GM12878 (cell line): ENCODE data around the gene CIPC. TPM values are rescaled to one million over a fixed set of nuclear protein-coding genes. Genes with fewer than 3 reads are reported as not detected.

Experiments used
- ATAC-seq: fragments of 200-7000 bp; cut with Tn5 transposase; 3 replicates; pipeline ENCODE4 v1.9.1; 2020; ENCODE audit warnings: mild to moderate bottlenecking, moderate library complexity
- BruUV-seq: library from RNA; stranded (reverse); fragments of 400-500 nt; replicated peaks from 2 replicates; lab custom pipeline; 2021; lab: Mats Ljungman, UMichigan
- CTCF ChIA-PET: fragments of 300-600 bp; sonication (Branson Sonifier 250); formaldehyde crosslinking; extraction: SDS; loops from one replicate; lab custom pipeline; 2021; ENCODE audit warnings: inconsistent platforms; lab: Yijun Ruan, JAX
- POLR2A ChIA-PET: fragments of 350-600 bp; formaldehyde crosslinking; extraction: SDS; loops from one replicate; lab custom pipeline; 2021; ENCODE audit warnings: inconsistent platforms; lab: Charles Lee
- RAD21 ChIA-PET: fragments of 300-600 bp; sonication (Branson Sonifier 250); formaldehyde crosslinking; loops from one replicate; lab custom pipeline; 2023; ENCODE audit warnings: antibody characterized with exemption; ENCODE audit not compliant: unreplicated experiment; lab: Charles Lee
- SMC1A ChIA-PET: fragments of 300-600 bp; sonication (Branson Sonifier 250); formaldehyde crosslinking; loops from one replicate; lab custom pipeline; 2023; ENCODE audit not compliant: unreplicated experiment, uncharacterized antibody; lab: Charles Lee
- DNase-seq: peaks from one replicate; pipeline ENCODE4 v3.0.0-alpha.2; 2011; ENCODE audit warnings: low read depth, low spot score
- FAIRE-seq: peaks from 3 replicates; lab custom pipeline; 2011; peaks lifted over from hg19 to GRCh38; lab: Jason Lieb, UNC
- H2AFZ ChIP-seq: 2 replicates; pipeline ENCODE4 v1.6.0; 2011; ENCODE audit warnings: low read depth, low read length, control low read depth; ENCODE audit not compliant: control insufficient read depth
- H3K27ac ChIP-seq: 2 replicates; pipeline ENCODE4 v1.5.1; 2011; ENCODE audit warnings: control low read depth; ENCODE audit not compliant: control insufficient read depth, insufficient read depth
- H3K27me3 ChIP-seq, 2 experiments: replicated peaks in 1 of 2; 2 replicates each; pipeline versions ENCODE4 v1.6.0 to v1.6.1; 2011; ENCODE audit warnings: low read length in 1 of 2; ENCODE audit not compliant: control insufficient read depth in 2 of 2, insufficient read depth in 2 of 2
- H3K36me3 ChIP-seq, 2 experiments: 2 replicates each; pipeline ENCODE4 v1.5.1; 2011; ENCODE audit warnings: low read length in 1 of 2; ENCODE audit not compliant: control insufficient read depth in 2 of 2, insufficient read depth in 2 of 2
- H3K4me1 ChIP-seq: 2 replicates; pipeline ENCODE4 v1.6.1; 2011; ENCODE audit warnings: mild to moderate bottlenecking, low read length, moderate library complexity, mixed read lengths; ENCODE audit not compliant: control insufficient read depth, insufficient read depth
- H3K4me2 ChIP-seq: 2 replicates; pipeline ENCODE4 v1.6.0; 2011; ENCODE audit warnings: control low read depth; ENCODE audit not compliant: control insufficient read depth, insufficient read depth
- H3K4me3 ChIP-seq: fragments of 200-600 bp; sonication (generic); 2 replicates; pipeline ENCODE4 v1.5.1; 2016
- H3K79me2 ChIP-seq: 2 replicates; pipeline ENCODE4 v1.6.0; 2011; ENCODE audit warnings: low read length; ENCODE audit not compliant: control insufficient read depth, insufficient read depth
- H3K9ac ChIP-seq: 2 replicates; pipeline ENCODE4 v1.8.0; 2011; ENCODE audit warnings: low read length, control low read depth, mixed read lengths; ENCODE audit not compliant: control insufficient read depth, insufficient read depth
- H3K9me3 ChIP-seq: replicated peaks from 3 replicates; pipeline ENCODE4 v1.5.1; 2011; ENCODE audit warnings: mild to moderate bottlenecking, low read length; ENCODE audit not compliant: control insufficient read depth, insufficient read depth
- H4K20me1 ChIP-seq: 2 replicates; pipeline ENCODE4 v1.6.0; 2011; ENCODE audit not compliant: control insufficient read depth, insufficient read depth
- BHLHE40 ChIP-seq, 2 experiments: fragments of 450-650 bp in 1 of 2; IDR thresholded peaks; 2 replicates each; pipeline ENCODE4 v1.6.1; 2011 to 2017; ENCODE audit warnings: low read depth in 2 of 2, borderline replicate concordance in 1 of 2, improper control_type of control experiment in 1 of 2, low read length in 1 of 2, mild to moderate bottlenecking in 1 of 2
- HDGF ChIP-seq: fragments of 450-650 bp; IDR thresholded peaks from 2 replicates; pipeline ENCODE4 v1.6.1; 2016; ENCODE audit warnings: antibody characterized with exemption
- MEF2B ChIP-seq: fragments of 450-650 bp; IDR thresholded peaks from 2 replicates; pipeline ENCODE4 v1.6.1; 2018; ENCODE audit warnings: mild to moderate bottlenecking, moderate library complexity; ENCODE audit not compliant: partially characterized antibody, poor library complexity, severe bottlenecking
- MTA3 ChIP-seq: IDR thresholded peaks from 2 replicates; pipeline ENCODE4 v1.6.1; 2012; ENCODE audit warnings: low read length, inconsistent platforms, borderline replicate concordance
- NR2F1 ChIP-seq: fragments of 450-650 bp; conservative IDR thresholded peaks from 2 replicates; pipeline ENCODE4 v1.6.1; 2017; ENCODE audit warnings: mild to moderate bottlenecking
- STAT1 ChIP-seq: fragments of 450-650 bp; conservative IDR thresholded peaks from 2 replicates; pipeline ENCODE4 v1.6.1; 2014; ENCODE audit warnings: antibody characterized with exemption, mild to moderate bottlenecking
- YBX1 ChIP-seq: fragments of 450-650 bp; IDR thresholded peaks from 2 replicates; pipeline ENCODE4 v1.6.1; 2016; ENCODE audit warnings: antibody characterized with exemption
- WGBS: methylation state at CpG from one replicate; pipeline ENCODE4 v1.1.6; 2016; ENCODE audit warnings: low lambda C conversion rate; ENCODE audit not compliant: insufficient replicate concordance, insufficient coverage; ENCODE audit errors: missing lambda C conversion rate; 5-methylcytosine and 5-hydroxymethylcytosine counted together
- in situ Hi-C: fragments of 300-500 bp; cut with MboI; formaldehyde crosslinking; loops from 9 replicates; pipeline ENCODE4 v1.14.3; 2018; ENCODE audit warnings: mixed read lengths
- intact Hi-C: fragments of 100-400 bp; cut with micrococcal nuclease; formaldehyde crosslinking; loops from one replicate; pipeline ENCODE4 v1.14.2; 2022; ENCODE audit not compliant: unreplicated experiment
- polyA plus RNA-seq, 11 experiments: library from polyadenylated mRNA; depleted of rRNA in 4 of 11; unstranded in 6 of 11; stranded (reverse) in 5 of 11; fragments of >200 nt; fragmentation: Nextera tagmentation in 4 of 11; fragmentation: Illumina TruSeq in 1 of 11; extraction: Ambion mirVana in 4 of 11; extraction: Trizol in 1 of 11; gene quantifications; 1 replicate in 1 of 11; 2 replicates in 10 of 11; pipeline versions ENCODE4 v1.2.1 to v1.2.3, GENCODE V29; 2011 to 2016; ENCODE audit warnings: inconsistent platforms in 2 of 11, missing spikeins in 2 of 11, low read depth in 1 of 11
- total RNA-seq, 4 experiments: library from RNA; depleted of rRNA in 3 of 4; stranded (reverse); fragments of >200 nt in 3 of 4; fragmentation: Illumina TruSeq in 1 of 4; extraction: Trizol in 1 of 4; gene quantifications; 2 replicates each; pipeline versions ENCODE4 v1.2.1 to v1.2.3, GENCODE V29; 2013 to 2021
- TF ChIP-seq, protein P1 (sequence below): IDR thresholded peaks from 2 replicates; pipeline ENCODE4 v1.6.1; 2012; ENCODE audit warnings: low read depth, low read length, improper control_type of control experiment
- TF ChIP-seq, protein P2 (sequence below): IDR thresholded peaks from 2 replicates; pipeline ENCODE4 v1.6.1; 2012; ENCODE audit warnings: low read depth, low read length, improper control_type of control experiment
- TF ChIP-seq, protein P3 (sequence below): fragments of 450-650 bp; formaldehyde crosslinking; IDR thresholded peaks from 2 replicates; pipeline ENCODE4 v1.5.0; 2022; ENCODE audit warnings: mild to moderate bottlenecking, missing genetic modification characterization
- TF ChIP-seq, protein P4 (sequence below): fragments of 450-650 bp; IDR thresholded peaks from 2 replicates; pipeline ENCODE4 v1.6.1; 2018; ENCODE audit warnings: mild to moderate bottlenecking, low read depth, moderate library complexity; ENCODE audit not compliant: partially characterized antibody

The CIPC gene
- total and polyA plus RNA-seq, 10 of the 15 experiments (the other 5 are each of a cell fraction or from before 2014, with no cell fraction given), result 5.6 to 29.5 (median 16.5) TPM

DNA sequence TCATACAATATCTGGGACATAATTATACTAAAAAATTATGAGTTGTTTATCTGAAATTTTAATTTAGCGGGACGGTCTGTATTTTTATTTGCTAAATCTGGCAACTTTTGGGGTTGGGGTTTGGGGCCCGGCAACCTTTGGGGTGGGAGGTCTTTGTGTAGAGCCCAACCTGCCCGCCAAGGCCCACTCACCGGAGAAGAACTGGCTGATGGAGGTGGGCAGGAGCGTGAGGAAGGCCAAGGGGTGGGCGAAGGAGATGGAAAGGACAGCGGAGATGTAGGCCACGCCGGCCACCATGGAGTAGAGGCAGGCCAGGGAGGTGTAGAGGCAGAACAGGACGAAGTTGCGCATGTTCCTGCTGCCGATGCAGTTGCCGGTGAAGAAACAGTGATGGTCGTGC is 41.0 kb downstream of the CIPC start:
- POLR2A ChIA-PET, result no interaction called here
- H3K4me3 ChIP-seq, result no peak overlapping the region
- no peak for TF ChIP-seq STAT1
- TF ChIP-seq MTA3, result no peak
- no peak for TF ChIP-seq YBX1
- TF ChIP-seq, protein P1, sequence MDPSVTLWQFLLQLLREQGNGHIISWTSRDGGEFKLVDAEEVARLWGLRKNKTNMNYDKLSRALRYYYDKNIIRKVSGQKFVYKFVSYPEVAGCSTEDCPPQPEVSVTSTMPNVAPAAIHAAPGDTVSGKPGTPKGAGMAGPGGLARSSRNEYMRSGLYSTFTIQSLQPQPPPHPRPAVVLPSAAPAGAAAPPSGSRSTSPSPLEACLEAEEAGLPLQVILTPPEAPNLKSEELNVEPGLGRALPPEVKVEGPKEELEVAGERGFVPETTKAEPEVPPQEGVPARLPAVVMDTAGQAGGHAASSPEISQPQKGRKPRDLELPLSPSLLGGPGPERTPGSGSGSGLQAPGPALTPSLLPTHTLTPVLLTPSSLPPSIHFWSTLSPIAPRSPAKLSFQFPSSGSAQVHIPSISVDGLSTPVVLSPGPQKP, result no peak
- TF ChIP-seq, protein P2, sequence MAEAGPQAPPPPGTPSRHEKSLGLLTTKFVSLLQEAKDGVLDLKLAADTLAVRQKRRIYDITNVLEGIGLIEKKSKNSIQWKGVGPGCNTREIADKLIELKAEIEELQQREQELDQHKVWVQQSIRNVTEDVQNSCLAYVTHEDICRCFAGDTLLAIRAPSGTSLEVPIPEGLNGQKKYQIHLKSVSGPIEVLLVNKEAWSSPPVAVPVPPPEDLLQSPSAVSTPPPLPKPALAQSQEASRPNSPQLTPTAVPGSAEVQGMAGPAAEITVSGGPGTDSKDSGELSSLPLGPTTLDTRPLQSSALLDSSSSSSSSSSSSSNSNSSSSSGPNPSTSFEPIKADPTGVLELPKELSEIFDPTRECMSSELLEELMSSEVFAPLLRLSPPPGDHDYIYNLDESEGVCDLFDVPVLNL, result no peak
- no peak for TF ChIP-seq HDGF
- no peak for TF ChIP-seq NR2F1
- no peak for TF ChIP-seq BHLHE40 (IDR thresholded peaks at IDR 0.05; ENCODE audit: borderline replicate concordance in 1 of 2, low read depth in 2 of 2, low read length in 1 of 2)
- TF ChIP-seq MEF2B, result no peak
- TF ChIP-seq, protein P3, sequence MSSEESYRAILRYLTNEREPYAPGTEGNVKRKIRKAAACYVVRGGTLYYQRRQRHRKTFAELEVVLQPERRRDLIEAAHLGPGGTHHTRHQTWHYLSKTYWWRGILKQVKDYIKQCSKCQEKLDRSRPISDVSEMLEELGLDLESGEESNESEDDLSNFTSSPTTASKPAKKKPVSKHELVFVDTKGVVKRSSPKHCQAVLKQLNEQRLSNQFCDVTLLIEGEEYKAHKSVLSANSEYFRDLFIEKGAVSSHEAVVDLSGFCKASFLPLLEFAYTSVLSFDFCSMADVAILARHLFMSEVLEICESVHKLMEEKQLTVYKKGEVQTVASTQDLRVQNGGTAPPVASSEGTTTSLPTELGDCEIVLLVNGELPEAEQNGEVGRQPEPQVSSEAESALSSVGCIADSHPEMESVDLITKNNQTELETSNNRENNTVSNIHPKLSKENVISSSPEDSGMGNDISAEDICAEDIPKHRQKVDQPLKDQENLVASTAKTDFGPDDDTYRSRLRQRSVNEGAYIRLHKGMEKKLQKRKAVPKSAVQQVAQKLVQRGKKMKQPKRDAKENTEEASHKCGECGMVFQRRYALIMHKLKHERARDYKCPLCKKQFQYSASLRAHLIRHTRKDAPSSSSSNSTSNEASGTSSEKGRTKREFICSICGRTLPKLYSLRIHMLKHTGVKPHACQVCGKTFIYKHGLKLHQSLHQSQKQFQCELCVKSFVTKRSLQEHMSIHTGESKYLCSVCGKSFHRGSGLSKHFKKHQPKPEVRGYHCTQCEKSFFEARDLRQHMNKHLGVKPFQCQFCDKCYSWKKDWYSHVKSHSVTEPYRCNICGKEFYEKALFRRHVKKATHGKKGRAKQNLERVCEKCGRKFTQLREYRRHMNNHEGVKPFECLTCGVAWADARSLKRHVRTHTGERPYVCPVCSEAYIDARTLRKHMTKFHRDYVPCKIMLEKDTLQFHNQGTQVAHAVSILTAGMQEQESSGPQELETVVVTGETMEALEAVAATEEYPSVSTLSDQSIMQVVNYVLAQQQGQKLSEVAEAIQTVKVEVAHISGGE (CRISPR knock-in tag), result no peak
- TF ChIP-seq, protein P4, sequence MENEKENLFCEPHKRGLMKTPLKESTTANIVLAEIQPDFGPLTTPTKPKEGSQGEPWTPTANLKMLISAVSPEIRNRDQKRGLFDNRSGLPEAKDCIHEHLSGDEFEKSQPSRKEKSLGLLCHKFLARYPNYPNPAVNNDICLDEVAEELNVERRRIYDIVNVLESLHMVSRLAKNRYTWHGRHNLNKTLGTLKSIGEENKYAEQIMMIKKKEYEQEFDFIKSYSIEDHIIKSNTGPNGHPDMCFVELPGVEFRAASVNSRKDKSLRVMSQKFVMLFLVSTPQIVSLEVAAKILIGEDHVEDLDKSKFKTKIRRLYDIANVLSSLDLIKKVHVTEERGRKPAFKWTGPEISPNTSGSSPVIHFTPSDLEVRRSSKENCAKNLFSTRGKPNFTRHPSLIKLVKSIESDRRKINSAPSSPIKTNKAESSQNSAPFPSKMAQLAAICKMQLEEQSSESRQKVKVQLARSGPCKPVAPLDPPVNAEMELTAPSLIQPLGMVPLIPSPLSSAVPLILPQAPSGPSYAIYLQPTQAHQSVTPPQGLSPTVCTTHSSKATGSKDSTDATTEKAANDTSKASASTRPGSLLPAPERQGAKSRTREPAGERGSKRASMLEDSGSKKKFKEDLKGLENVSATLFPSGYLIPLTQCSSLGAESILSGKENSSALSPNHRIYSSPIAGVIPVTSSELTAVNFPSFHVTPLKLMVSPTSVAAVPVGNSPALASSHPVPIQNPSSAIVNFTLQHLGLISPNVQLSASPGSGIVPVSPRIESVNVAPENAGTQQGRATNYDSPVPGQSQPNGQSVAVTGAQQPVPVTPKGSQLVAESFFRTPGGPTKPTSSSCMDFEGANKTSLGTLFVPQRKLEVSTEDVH, result no peak
- TF ChIP-seq, all 136 proteins: peak for 0
- Histone ChIP-seq H3K79me2 (no peaks in the 10 kb centered on the region), H3K27ac (no peak overlapping the region), H3K4me2 (no peak overlapping the region; the same call in 1 of the 2 replicates), H3K9ac (no peak overlapping the region), H3K27me3 (peaks cover 22 to 23% of the 10 kb centered on the region in 2 experiments), H4K20me1 (no peaks in the 10 kb centered on the region), H3K9me3 (no peaks in the 10 kb centered on the region), H2AFZ (no peak overlapping the region), H3K36me3 (no peaks in the 10 kb centered on the region), H3K4me1 (no peaks in the 10 kb centered on the region)
- FAIRE-seq, result no peak
- no TSS peak for BruUV-seq
- in situ Hi-C loops (no loop called here), intact Hi-C loops (no loop called here)
- SMC1A ChIA-PET, result interaction anchor here (1.3 kb wide), 1 partner anchor 10 kb away, joined by 3 read pairs; no protein-coding TSS in a partner anchor
- no peak for DNase-seq
- CTCF ChIA-PET, result no interaction called here
- RAD21 ChIA-PET, result no interaction called here
- WGBS, result 68% methylated on average over 15 of the region's 15 CpGs
- ATAC-seq, result no peak
